Bronchial smooth muscle cell (primary cell): Measurements from ENCODE around the gene PPP1R3G. TPM values are rescaled to one million over a fixed set of nuclear protein-coding genes. Genes with fewer than 3 reads are reported as not detected.

Experiments
- total RNA-seq: library from RNA; depleted of rRNA; stranded (reverse); fragments of >200 nt; gene quantifications from 2 replicates; pipeline ENCODE4 v1.2.1, GENCODE V29; 2014

PPP1R3G gene
- total RNA-seq, result 1.3 and 3.8 TPM in 2 replicates

GRCh38 chr6:5084781-5085647, at the start of gene PPP1R3G:
PPP1R3G (plus strand) TSS chr6:5085341; CDS start chr6:5085486, 145 bp downstream.

Other genes with a start within 250 kb of the PPP1R3G start
- 9.9 and 10.1 TPM in 2 replicates for gene RPP40, start 81.3 kb upstream of the PPP1R3G start, total RNA-seq
- 24.1 and 27.6 TPM in 2 replicates for gene LYRM4, start 175.6 kb downstream of the PPP1R3G start, total RNA-seq
- 30.1 and 36.9 TPM in 2 replicates for gene FARS2, start 176.2 kb downstream of the PPP1R3G start, total RNA-seq